ENCODE measurements around the gene FAM131C. TPM values are rescaled to one million over a fixed set of nuclear protein-coding genes. Genes with fewer than 3 reads are reported as not detected.
"Not testable (repeated sequence)": the region's sequence is repeated elsewhere in the genome, so short reads cannot be mapped to it uniquely, and the experiment has no call there.

Gene FAM131C
- total RNA-seq, 2 experiments from 2014 or later: 0.09 to 0.23 TPM

- no peaks in the 10 kb centered on the region for H3K9me3 Mint-ChIP-seq (ENCODE audit: low read depth)
- peaks cover 6% of the 10 kb centered on the region for H3K27me3 Mint-ChIP-seq
- H3K27ac Mint-ChIP-seq: no peak overlapping the region
- DNase-seq (no peak), ATAC-seq (no peak)
- no peaks in the 10 kb centered on the region for H3K4me1 Mint-ChIP-seq
- H3K36me3 Mint-ChIP-seq (ENCODE audit: low read depth): no peaks in the 10 kb centered on the region
- CTCF ChIA-PET: interaction anchor here (1.0 to 1.6 kb wide), 2 partner anchors 16 to 126 kb away, joined by 5 to 10 read pairs; no protein-coding TSS in a partner anchor
- H3K4me3 Mint-ChIP-seq: no peak overlapping the region
- intact Hi-C loops (cut with DNase I, micrococcal nuclease): no loop called here
- POLR2A ChIA-PET: no interaction called here
Measured at GRCh38 chr1:16064536-16065268, 8.7 kb downstream of the FAM131C start.

GRCh38 chr1:16063921-16064320, 9.5 kb downstream of the FAM131C start:
- no peak for ATAC-seq
- Mint-ChIP-seq H3K36me3 (ENCODE audit: low read depth) (no peaks in the 10 kb centered on the region), H3K9me3 (ENCODE audit: low read depth) (no peaks in the 10 kb centered on the region), H3K27me3 (peaks cover 6% of the 10 kb centered on the region), H3K4me3 (no peak overlapping the region), H3K4me1 (no peaks in the 10 kb centered on the region), H3K27ac (no peak overlapping the region)
- DNase-seq: no peak
- POLR2A ChIA-PET: no interaction called here
- CTCF ChIA-PET: interaction anchor here (1.6 kb wide), 1 partner anchor 16 kb away, joined by 10 read pairs; no protein-coding TSS in a partner anchor
- intact Hi-C loops (cut with DNase I, micrococcal nuclease): no loop called here

- intact Hi-C loops (cut with DNase I, micrococcal nuclease): no loop called here
- POLR2A ChIA-PET: no interaction called here
- Mint-ChIP-seq H3K4me1 (no peaks in the 10 kb centered on the region), H3K9me3 (ENCODE audit: low read depth) (no peaks in the 10 kb centered on the region), H3K27me3 (peaks cover 3% of the 10 kb centered on the region), H3K4me3 (no peak overlapping the region), H3K36me3 (ENCODE audit: low read depth) (no peaks in the 10 kb centered on the region), H3K27ac (no peak overlapping the region)
- DNase-seq (no peak), ATAC-seq (no peak)
- CTCF ChIA-PET: no interaction called here
Measured at GRCh38 chr1:16063226-16063829, 10.1 kb downstream of the FAM131C start.

GRCh38 chr1:16062687-16063075, 10.8 kb downstream of the FAM131C start:
- H3K4me3 Mint-ChIP-seq; DNase-seq; H3K27me3 Mint-ChIP-seq; POLR2A ChIA-PET; H3K9me3 Mint-ChIP-seq (ENCODE audit: low read depth); H3K4me1 Mint-ChIP-seq; H3K27ac Mint-ChIP-seq; CTCF ChIA-PET; ATAC-seq; H3K36me3 Mint-ChIP-seq (ENCODE audit: low read depth): not testable (repeated sequence)
- intact Hi-C loops (cut with DNase I, micrococcal nuclease): loop anchor here in 1 of 2 experiments (1.0 kb wide), 1 partner anchor 21 kb away; no protein-coding TSS in a partner anchor

- ATAC-seq; H3K4me1 Mint-ChIP-seq; H3K9me3 Mint-ChIP-seq (ENCODE audit: low read depth); H3K4me3 Mint-ChIP-seq; H3K27ac Mint-ChIP-seq; CTCF ChIA-PET; POLR2A ChIA-PET; H3K27me3 Mint-ChIP-seq; H3K36me3 Mint-ChIP-seq (ENCODE audit: low read depth); DNase-seq: not testable (repeated sequence)
- intact Hi-C loops (cut with DNase I, micrococcal nuclease): loop anchor here in 1 of 2 experiments (1.0 kb wide), 1 partner anchor 21 kb away; no protein-coding TSS in a partner anchor
Measured at GRCh38 chr1:16061989-16062686, 11.3 kb downstream of the FAM131C start.

GRCh38 chr1:16061266-16061665, 12.2 kb downstream of the FAM131C start:
- ChIA-PET POLR2A (no interaction called here), CTCF (no interaction called here)
- intact Hi-C loops (cut with DNase I, micrococcal nuclease): no loop called here
- Mint-ChIP-seq H3K4me1 (peaks cover under 1% of the 10 kb centered on the region), H3K27ac (no peak overlapping the region), H3K9me3 (ENCODE audit: low read depth) (no peaks in the 10 kb centered on the region), H3K27me3 (peaks cover 3% of the 10 kb centered on the region), H3K4me3 (no peak overlapping the region), H3K36me3 (ENCODE audit: low read depth) (no peaks in the 10 kb centered on the region)
- no peak for DNase-seq
- ATAC-seq: no peak

GRCh38 chr1:16058394-16059120, 14.9 kb downstream of the FAM131C start:
- CTCF ChIA-PET: interaction anchor here (0.6 to 0.7 kb wide), 2 partner anchors 28 to 267 kb away, joined by 3 to 4 read pairs; no protein-coding TSS in a partner anchor
- H3K36me3 Mint-ChIP-seq (ENCODE audit: low read depth); H3K27ac Mint-ChIP-seq; POLR2A ChIA-PET; H3K4me1 Mint-ChIP-seq; H3K9me3 Mint-ChIP-seq (ENCODE audit: low read depth); H3K4me3 Mint-ChIP-seq; H3K27me3 Mint-ChIP-seq; DNase-seq; ATAC-seq: not testable (repeated sequence)
- intact Hi-C loops (cut with DNase I, micrococcal nuclease): loop anchor here (1.0 kb wide), 1 partner anchor 21 kb away; no protein-coding TSS in a partner anchor

- H3K9me3 Mint-ChIP-seq (ENCODE audit: low read depth); H3K4me1 Mint-ChIP-seq; POLR2A ChIA-PET; ATAC-seq; H3K4me3 Mint-ChIP-seq; H3K36me3 Mint-ChIP-seq (ENCODE audit: low read depth); H3K27ac Mint-ChIP-seq; H3K27me3 Mint-ChIP-seq; DNase-seq: not testable (repeated sequence)
- CTCF ChIA-PET: interaction anchor here (1.0 kb wide), 1 partner anchor 48 kb away, joined by 3 read pairs; no protein-coding TSS in a partner anchor
- intact Hi-C loops (cut with DNase I, micrococcal nuclease): loop anchor here (1.0 to 2.0 kb wide), 2 partner anchors 24 to 25 kb away; no protein-coding TSS in a partner anchor
Measured at GRCh38 chr1:16057314-16057915, 16.0 kb downstream of the FAM131C start.

GRCh38 chr1:16056521-16056912, 16.9 kb downstream of the FAM131C start:
- DNase-seq; ATAC-seq; H3K36me3 Mint-ChIP-seq (ENCODE audit: low read depth); POLR2A ChIA-PET; H3K4me3 Mint-ChIP-seq; H3K27me3 Mint-ChIP-seq; H3K9me3 Mint-ChIP-seq (ENCODE audit: low read depth); H3K4me1 Mint-ChIP-seq; H3K27ac Mint-ChIP-seq: not testable (repeated sequence)
- intact Hi-C loops (cut with DNase I, micrococcal nuclease): loop anchor here (1.0 to 2.0 kb wide), 6 partner anchors 24 to 264 kb away; no protein-coding TSS in a partner anchor
- CTCF ChIA-PET: interaction anchor here (1.0 to 1.7 kb wide), 2 partner anchors 23 to 47 kb away, joined by 3 to 4 read pairs; no protein-coding TSS in a partner anchor

GRCh38 chr1:16055613-16056520, 17.6 kb downstream of the FAM131C start:
- peak; percentile 94 for DNase-seq
- no peaks in the 10 kb centered on the region for H3K27me3 Mint-ChIP-seq
- ATAC-seq: peak; percentile 99
- no peaks in the 10 kb centered on the region for H3K36me3 Mint-ChIP-seq (ENCODE audit: low read depth)
- CTCF ChIA-PET: interaction anchor here (0.7 to 1.7 kb wide), 3 partner anchors 23 to 484 kb away, joined by 3 to 4 read pairs (median 4); no protein-coding TSS in a partner anchor
- no peaks in the 10 kb centered on the region for H3K9me3 Mint-ChIP-seq (ENCODE audit: low read depth)
- peak overlapping the region; percentile 42 for H3K27ac Mint-ChIP-seq
- intact Hi-C loops (cut with DNase I, micrococcal nuclease): loop anchor here (1.0 to 2.0 kb wide), 6 partner anchors 23 to 264 kb away; no protein-coding TSS in a partner anchor
- POLR2A ChIA-PET: no interaction called here
- H3K4me3 Mint-ChIP-seq: no peak overlapping the region
- H3K4me1 Mint-ChIP-seq: peaks cover 6% of the 10 kb centered on the region

Measured in activated CD4-positive, alpha-beta T cell treated with anti-CD3 and anti-CD28 coated beads for 36 hours (primary cell).